HUES6 (cell line): ENCODE data around the gene ZNF146.
"Not testable (repeated sequence)": the region's sequence is repeated elsewhere in the genome, so short reads cannot be mapped to it uniquely, and the experiment has no call there.

Source experiments
- H3K27ac ChIP-seq: 2 replicates; pipeline ENCODE4 v1.7.0; 2013; ENCODE audit warnings: low read depth, mild to moderate bottlenecking, low read length, inconsistent platforms
- H3K27me3 ChIP-seq: 2 replicates; pipeline ENCODE4 v1.6.1; 2013; ENCODE audit warnings: low read length; ENCODE audit not compliant: control insufficient read depth, insufficient read depth
- H3K36me3 ChIP-seq: 2 replicates; pipeline ENCODE4 v1.6.1; 2013; ENCODE audit warnings: low read length; ENCODE audit not compliant: control insufficient read depth, insufficient read depth
- H3K4me1 ChIP-seq: 2 replicates; pipeline ENCODE4 v1.6.1; 2013; ENCODE audit warnings: low read length; ENCODE audit not compliant: control insufficient read depth, insufficient read depth
- H3K4me3 ChIP-seq: 2 replicates; pipeline ENCODE4 v1.5.1; 2013; ENCODE audit warnings: low read depth, low read length
- H3K9ac ChIP-seq: one replicate; pipeline ENCODE4 v1.6.1; 2013; ENCODE audit warnings: mild to moderate bottlenecking, low read length
- H3K9me3 ChIP-seq: 2 replicates; pipeline ENCODE4 v1.6.1; 2013; ENCODE audit warnings: low read depth, low read length; ENCODE audit not compliant: control insufficient read depth, insufficient read depth

The ZNF146 gene

GRCh38 chr19:36269295-36269694 is 54.4 kb downstream of the ZNF146 start:
- H3K9me3 ChIP-seq = peaks cover 11% of the 10 kb centered on the region; the same call in 1 of the 2 replicates
- not testable (repeated sequence) for H3K27ac ChIP-seq, H3K27me3 ChIP-seq, H3K36me3 ChIP-seq, H3K9ac ChIP-seq, H3K4me1 ChIP-seq, H3K4me3 ChIP-seq
